K562 (cell line): ENCODE results near the gene KNSTRN. TPM values are rescaled to one million over a fixed set of nuclear protein-coding genes. Genes with fewer than 3 reads are reported as not detected.

Experiments
- AFF1 ChIP-seq, 2 experiments: fragments of 450-650 bp; IDR thresholded peaks; 2 replicates each; pipeline ENCODE4 v1.6.1; 2018; ENCODE audit warnings: mild to moderate bottlenecking in 2 of 2, low read depth in 1 of 2; ENCODE audit not compliant: partially characterized antibody in 2 of 2
- NBN ChIP-seq: fragments of 450-650 bp; IDR thresholded peaks from 2 replicates; pipeline ENCODE4 v1.6.1; 2016; ENCODE audit warnings: low read depth, mild to moderate bottlenecking
- PCBP1 ChIP-seq: fragments of 200-400 bp; formaldehyde crosslinking; IDR thresholded peaks from 2 replicates; pipeline ENCODE4 v1.6.1; 2018; ENCODE audit warnings: mild to moderate bottlenecking, low read depth, low read length; ENCODE audit not compliant: poor library complexity, severe bottlenecking
- TEAD2 ChIP-seq: fragments of 450-650 bp; IDR thresholded peaks from 2 replicates; pipeline ENCODE4 v1.6.1; 2016; ENCODE audit warnings: missing genetic modification characterization, control low read depth, missing compliant biosample characterization
- ZSCAN29 ChIP-seq: fragments of 450-650 bp; IDR thresholded peaks from 2 replicates; pipeline ENCODE4 v1.6.1; 2017
- polyA plus RNA-seq, 8 experiments: library from polyadenylated mRNA; depleted of rRNA in 4 of 8; stranded (reverse) in 5 of 8; unstranded in 3 of 8; fragments of >200 nt; fragmentation: Nextera tagmentation in 2 of 8; fragmentation: Illumina TruSeq in 1 of 8; extraction: Ambion mirVana in 2 of 8; extraction: Trizol in 1 of 8; gene quantifications; 2 replicates each; pipeline versions ENCODE4 v1.2.1 to v1.2.3, GENCODE V29; 2011 to 2014; ENCODE audit warnings: inconsistent platforms in 1 of 8, missing spikeins in 1 of 8
- total RNA-seq, 7 experiments: library from RNA; depleted of rRNA in 6 of 7; stranded (reverse); fragments of >200 nt in 6 of 7; fragmentation: Illumina TruSeq in 2 of 7; extraction: Trizol in 2 of 7; gene quantifications; 2 replicates each; pipeline versions ENCODE4 v1.2.1 to v1.2.3, GENCODE V29; 2011 to 2021; ENCODE audit warnings: low replicate concordance in 1 of 7

The KNSTRN gene
- total and polyA plus RNA-seq, 9 of the 15 experiments (the other 6 are each of a cell fraction or from before 2014, with no cell fraction given), result 48.7 to 88.2 (median 66.3) TPM

- TF ChIP-seq PCBP1, result no peak
- no peak for TF ChIP-seq NBN
- TF ChIP-seq ZSCAN29, result no peak
- TF ChIP-seq AFF1 (IDR thresholded peaks at IDR 0.05; ENCODE audit: low read depth in 1 of 2, partially characterized antibody in 2 of 2), result no peak
- TF ChIP-seq TEAD2 (tag), result no peak
Observed at GRCh38 chr15:40389824-40390595, 7.5 kb downstream of the KNSTRN start (continued).
